HG03280 (cell line): ENCODE results near the gene STARD8.

Source experiments
- ATAC-seq: cut with Tn5 transposase; IDR thresholded peaks from one replicate; pipeline ENCODE4 v1.9.1; 2021; ENCODE audit warnings: mild to moderate bottlenecking, moderate library complexity; ENCODE audit not compliant: unreplicated experiment

Gene STARD8

DNA sequence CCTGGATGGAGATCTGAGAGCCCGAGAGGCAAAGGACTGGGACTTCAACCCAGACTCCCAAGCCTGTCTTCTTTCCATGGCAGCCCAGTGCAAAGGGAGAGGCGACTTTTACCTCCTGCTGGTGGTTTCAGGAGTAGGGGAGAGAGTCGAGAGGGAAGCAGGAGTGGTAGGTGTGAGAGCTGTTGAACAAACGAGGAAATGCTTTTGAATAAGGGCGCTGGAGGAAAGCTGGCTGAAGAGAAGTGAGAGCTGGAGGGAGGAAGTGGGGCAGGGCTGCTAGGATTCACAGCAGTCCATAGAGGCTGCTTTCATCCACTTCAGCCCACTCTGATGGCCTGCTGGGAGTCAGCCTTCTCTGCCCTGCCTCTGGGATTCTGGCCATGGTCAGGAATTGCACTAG, 99.5 kb downstream of the STARD8 start:
- ATAC-seq = no peak

DNA sequence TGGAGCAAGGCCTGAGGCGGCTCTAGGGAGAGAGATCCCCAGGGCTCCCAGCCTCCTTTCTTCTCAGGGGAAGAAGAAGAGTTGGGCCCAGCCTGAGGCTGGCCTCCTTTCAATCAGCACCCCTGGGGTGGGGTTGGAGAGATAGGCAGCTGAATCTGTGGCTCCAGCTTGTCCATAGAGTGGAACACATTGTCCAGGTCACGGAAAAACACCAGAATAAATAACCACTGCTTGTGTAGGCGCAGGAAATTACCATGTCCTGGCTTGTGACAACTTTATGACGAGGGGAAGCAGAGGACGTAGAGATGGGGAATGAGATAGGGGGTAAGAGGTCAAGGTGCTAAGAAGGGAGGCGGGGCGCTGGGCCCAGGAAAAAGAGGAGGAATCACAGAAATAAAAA, 100.6 kb downstream of the STARD8 start:
- no peak for ATAC-seq

DNA sequence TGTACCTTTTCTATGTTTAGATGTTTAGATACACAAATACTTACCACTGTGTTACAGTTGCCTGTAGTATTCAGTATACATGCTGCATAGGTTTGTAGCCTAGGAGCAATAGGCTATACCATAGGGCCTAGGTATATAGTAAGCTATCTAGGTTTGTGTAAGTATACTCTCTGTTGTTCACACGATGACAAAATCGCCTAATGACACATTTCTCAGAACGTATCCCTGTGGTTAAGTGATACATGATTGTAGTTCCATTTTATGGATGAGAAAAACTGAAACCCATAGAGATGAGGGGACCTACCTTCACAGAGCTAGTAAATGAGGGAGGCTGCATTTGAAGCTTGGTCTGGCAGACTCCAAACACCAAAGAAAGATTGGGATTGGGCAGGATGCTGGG, 102.0 kb downstream of the STARD8 start:
- no peak for ATAC-seq

DNA sequence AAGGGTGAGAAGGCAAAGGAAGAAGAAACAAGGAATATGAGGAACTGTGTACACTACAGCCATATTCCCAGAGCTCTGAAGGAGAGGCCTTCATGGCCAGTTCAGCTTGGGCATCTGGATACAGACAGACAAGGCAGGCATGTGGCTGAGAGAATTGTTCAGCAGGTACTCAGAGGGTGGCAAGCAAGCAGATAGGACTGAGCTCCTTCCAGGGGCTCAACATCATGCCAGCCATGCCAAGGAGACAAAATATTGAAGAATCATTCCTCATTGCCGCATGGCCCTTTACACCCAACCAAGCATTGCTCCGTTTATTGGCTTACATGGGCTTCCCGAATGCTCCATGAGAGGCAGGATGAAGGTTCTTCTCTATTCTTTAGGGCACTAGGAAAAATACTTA, 102.8 kb downstream of the STARD8 start:
- ATAC-seq = no peak

DNA sequence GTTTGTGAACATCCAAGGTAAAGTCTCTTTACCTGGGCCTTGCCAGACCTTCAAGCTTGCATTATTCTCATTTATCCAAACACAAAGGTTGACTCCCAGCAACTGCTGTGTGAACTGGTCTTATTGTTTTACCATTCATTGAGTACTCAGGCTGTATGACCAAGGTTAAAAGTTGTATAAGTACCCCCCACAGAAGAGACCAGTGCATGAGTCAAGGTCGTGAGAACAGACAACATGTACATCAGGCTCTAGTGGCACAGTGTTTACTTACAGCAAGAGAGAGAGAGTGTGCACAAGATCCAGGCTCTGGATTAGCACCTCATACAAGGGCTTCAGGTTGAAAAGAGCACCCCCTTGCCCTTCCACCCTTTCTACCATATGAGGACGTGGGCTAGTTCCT, 103.9 kb downstream of the STARD8 start:
- no peak for ATAC-seq

DNA sequence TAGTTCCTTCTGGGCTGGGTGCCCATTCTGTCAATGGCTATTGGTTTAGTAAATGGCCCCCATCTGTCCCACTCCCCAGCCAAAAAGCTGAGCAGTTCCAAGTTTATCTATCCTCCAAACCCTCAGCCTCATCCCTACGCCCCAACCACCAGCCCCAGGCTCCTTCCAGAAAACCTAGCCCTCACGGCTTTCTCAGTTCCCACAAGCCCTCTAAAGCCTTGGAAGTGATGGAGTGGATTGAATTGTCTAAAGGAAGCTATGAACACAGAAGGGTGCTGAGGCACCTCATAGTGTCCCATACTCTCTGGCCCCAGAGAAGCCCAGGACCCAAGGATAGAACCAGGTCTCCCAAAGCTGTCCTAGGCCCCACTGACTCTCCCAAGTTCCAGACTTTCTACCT, 105.8 kb downstream of the STARD8 start:
- ATAC-seq = no peak

DNA sequence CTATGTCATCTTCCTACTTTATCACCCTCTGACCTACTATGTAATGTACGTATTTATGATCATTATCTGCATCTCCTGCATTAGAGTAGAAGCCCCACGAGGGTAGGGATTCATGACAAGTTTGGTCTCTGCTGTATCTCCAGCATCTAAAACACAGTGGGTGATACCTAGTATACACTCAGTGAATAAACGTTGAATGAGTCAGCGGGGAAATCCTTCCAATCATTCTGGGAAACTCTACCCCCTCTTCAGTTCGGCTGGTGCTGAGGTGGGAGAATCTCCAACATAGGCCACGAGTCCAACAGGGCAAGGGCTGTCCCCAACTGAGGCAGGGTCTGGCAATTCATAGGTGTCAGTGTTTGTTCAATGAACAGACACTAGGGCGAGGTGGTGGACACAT, 106.9 kb downstream of the STARD8 start:
- no peak for ATAC-seq

DNA sequence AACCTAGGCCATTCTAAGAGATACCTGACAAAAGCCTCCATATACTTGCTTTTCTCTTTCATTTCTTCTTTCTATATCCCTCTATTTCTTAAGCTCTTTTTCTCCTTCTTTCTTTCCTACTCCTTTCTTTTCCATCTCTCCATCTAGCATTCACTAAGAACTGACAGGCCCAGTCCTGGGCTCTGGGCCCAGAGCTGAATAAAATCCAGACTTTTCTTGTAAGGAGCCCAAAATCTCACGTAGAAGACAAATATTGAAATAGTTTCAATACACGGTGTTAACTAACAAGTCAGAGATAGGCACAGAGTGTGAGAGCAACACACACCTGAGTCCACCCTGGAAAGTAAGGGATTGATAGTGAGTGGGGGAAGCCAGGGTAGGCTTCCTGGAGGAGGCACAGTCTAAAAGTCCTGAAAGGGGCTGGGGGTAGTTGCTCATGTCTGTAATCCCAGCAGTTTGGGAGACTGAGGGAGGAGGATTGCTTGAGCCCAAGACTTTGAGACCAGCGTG, 108.2 kb downstream of the STARD8 start:
- no peak for ATAC-seq

DNA sequence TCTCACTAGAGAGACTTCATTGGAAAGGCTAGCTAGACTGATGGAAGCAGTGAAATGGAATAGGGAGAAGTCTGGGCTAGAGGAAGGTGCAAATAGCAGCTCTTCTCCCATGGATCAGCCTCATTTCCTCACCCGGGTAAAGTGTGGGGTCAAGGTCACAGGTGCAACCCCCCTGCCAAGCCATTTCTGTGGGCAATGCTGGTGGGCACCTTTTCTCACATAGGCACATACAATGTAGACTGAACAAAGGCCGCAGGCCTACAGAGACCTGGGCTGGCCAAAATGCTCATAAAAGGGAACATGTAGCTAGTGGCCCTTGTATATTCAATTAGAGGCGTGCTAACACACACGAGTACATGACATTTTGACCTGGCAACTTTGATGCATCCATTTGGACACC, 109.9 kb downstream of the STARD8 start:
- ATAC-seq = no peak

DNA sequence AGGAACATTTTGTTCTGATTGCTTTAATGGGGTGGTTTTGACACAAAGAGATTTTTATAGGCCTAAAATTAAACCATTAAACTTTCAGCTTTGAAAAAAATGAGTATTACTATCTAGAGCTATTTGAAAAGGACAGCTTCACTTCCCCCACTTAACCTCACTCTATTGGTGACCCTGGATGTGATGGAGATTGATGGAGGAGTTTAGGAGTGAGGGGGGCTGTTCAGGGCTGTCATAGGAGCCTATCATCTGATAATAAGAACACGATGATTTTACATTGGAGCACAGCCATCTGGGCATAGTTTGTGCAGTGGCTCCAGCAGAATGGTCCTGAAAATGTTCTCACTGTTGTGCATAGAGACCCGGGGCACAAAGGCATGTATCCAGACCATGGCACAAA, 110.3 kb downstream of the STARD8 start:
- ATAC-seq = no peak

DNA sequence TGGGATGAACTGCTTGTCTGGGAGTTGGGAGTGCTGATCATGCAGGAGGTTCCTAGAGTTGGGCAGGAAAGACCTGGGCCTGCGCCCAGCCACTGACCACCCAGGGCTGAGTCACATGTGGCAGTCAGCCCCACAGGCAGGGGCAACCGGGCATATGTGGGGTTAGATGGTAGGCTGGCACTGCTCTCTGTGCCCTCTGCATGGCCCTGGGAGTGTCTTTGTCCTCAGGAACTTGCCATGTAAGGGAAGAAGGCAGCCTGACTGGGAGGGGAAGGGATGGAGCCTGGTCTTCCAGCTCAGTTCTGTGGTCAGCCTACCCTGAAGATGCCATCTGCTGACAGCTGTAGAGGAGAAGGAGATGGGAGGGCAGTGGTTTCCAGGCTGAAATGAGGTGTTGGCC, 111.2 kb downstream of the STARD8 start:
- no peak for ATAC-seq

DNA sequence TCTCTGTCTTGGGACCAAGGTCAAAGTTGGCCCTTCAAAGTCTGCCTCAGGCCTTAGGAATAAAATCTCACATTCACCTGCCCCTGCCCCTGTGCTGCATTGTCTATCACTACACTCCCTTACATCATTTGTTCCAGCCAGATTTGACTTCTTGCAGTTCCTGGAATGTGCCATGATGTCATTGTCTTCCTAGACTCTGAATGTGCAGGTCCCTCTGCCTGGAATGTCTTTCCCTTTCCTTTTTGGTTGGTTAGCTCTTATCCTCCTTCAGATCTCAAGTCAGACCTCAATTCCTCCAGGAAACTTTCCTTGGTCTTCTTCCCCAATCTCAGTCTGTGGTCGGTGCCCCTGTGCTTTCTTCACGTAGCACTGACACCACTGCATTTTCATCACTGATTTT, 113.6 kb downstream of the STARD8 start:
- no peak for ATAC-seq

DNA sequence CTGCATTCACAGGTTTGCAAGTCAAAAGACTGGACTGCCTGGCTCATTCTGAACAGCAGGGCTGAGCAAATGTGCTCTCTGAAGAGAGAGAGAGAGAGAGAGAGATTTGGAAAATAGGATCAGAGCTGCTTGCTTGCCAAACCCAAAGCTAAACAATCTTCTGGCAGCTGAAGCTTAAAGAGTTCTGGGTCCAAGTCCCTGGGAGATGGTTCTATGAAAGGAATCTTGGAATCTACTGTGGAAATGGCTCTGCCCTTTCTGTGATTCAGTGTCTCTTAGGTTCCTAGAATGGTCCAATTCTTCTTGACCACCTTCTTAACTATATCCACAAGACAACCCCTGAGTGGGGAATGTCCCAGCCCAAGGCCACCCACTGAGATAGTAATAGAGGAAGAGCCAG, 115.3 kb downstream of the STARD8 start:
- ATAC-seq = no peak

DNA sequence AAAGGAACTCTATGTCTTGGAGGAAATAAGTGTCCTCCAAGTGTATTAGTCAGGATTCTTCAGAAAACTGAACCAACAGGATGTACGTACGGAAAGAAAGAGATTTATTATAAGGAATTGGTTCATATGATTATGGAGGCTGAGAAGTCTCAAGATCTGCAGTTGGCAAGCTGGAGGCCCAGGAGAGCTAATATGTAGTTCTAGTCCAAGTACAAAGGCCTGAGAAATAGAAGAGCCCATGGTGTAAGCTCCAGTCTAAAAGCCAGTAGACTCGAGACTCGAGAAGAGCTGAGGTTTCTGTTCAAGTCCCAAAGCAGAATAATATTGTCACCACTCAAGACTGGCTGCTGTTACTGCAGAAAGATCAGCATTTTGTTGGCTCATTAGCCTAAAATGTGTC, 116.0 kb downstream of the STARD8 start:
- ATAC-seq = no peak
